Caco-2 (cell line): ENCODE results near the gene NCKAP5. TPM values are rescaled to one million over a fixed set of nuclear protein-coding genes. Genes with fewer than 3 reads are reported as not detected.

Experiments
- BruUV-seq: library from RNA; stranded (reverse); fragments of 400-500 nt; replicated peaks from 2 replicates; lab custom pipeline; 2021; lab: Mats Ljungman, UMichigan
- CTCF ChIA-PET: fragments of 300-600 bp; sonication (Branson Sonifier 250); formaldehyde crosslinking; loops from one replicate; lab custom pipeline; 2022; ENCODE audit warnings: antibody characterized with exemption; lab: Charles Lee
- POLR2A ChIA-PET: fragments of 300-600 bp; sonication (Branson Sonifier 250); formaldehyde crosslinking; loops from one replicate; lab custom pipeline; 2022; ENCODE audit warnings: antibody characterized with exemption; lab: Charles Lee
- DNase-seq, 2 experiments: peaks; one replicate each; pipeline versions ENCODE4 v3.0.0 to v3.0.0-alpha.2; 2020 to 2022
- H3K27me3 ChIP-seq: replicated peaks from 2 replicates; pipeline ENCODE4 v1.6.0; 2011; ENCODE audit warnings: low read length; ENCODE audit not compliant: control insufficient read depth, insufficient read depth
- H3K36me3 ChIP-seq: 2 replicates; pipeline ENCODE4 v1.5.1; 2011; ENCODE audit warnings: low read length; ENCODE audit not compliant: control insufficient read depth, insufficient read depth
- H3K4me1 ChIP-seq: fragments of 250-450 bp; sonication (Bioruptor Pico); 2 replicates; pipeline ENCODE4 v1.5.1; 2020; ENCODE audit warnings: mild to moderate bottlenecking
- H3K4me3 ChIP-seq: 2 replicates; pipeline ENCODE4 v1.5.1; 2011; ENCODE audit warnings: low read depth, mild to moderate bottlenecking, control low read depth, low read length
- H3K9me3 ChIP-seq: fragments of 250-450 bp; sonication (Bioruptor Pico); 2 replicates; pipeline ENCODE4 v1.5.1; 2020; ENCODE audit warnings: mild to moderate bottlenecking, moderate library complexity
- H3K27ac Mint-ChIP-seq: one replicate; pipeline ENCODE4 v1.8.0; 2022; ENCODE audit warnings: mixed read lengths; ENCODE audit not compliant: unreplicated experiment
- H3K27me3 Mint-ChIP-seq: one replicate; pipeline ENCODE4 v1.8.0; 2022; ENCODE audit warnings: mixed read lengths; ENCODE audit not compliant: insufficient read depth, unreplicated experiment
- H3K36me3 Mint-ChIP-seq: one replicate; pipeline ENCODE4 v1.8.0; 2022; ENCODE audit warnings: mild to moderate bottlenecking, mixed read lengths; ENCODE audit not compliant: insufficient read depth, unreplicated experiment
- H3K4me1 Mint-ChIP-seq: one replicate; pipeline ENCODE4 v1.8.0; 2022; ENCODE audit warnings: low read depth, mixed read lengths; ENCODE audit not compliant: unreplicated experiment
- H3K4me3 Mint-ChIP-seq: one replicate; pipeline ENCODE4 v1.8.0; 2022; ENCODE audit warnings: mild to moderate bottlenecking, moderate library complexity, mixed read lengths; ENCODE audit not compliant: unreplicated experiment
- H3K9me3 Mint-ChIP-seq: one replicate; pipeline ENCODE4 v1.8.0; 2022; ENCODE audit warnings: mixed read lengths; ENCODE audit not compliant: unreplicated experiment
- intact Hi-C: fragments of 100-400 bp; cut with micrococcal nuclease; formaldehyde crosslinking; loops from one replicate; pipeline ENCODE4 v1.10.0; 2022; ENCODE audit not compliant: unreplicated experiment
- total RNA-seq: library from RNA; stranded (reverse); gene quantifications from 2 replicates; pipeline ENCODE4 v1.2.3, GENCODE V29; 2022
- TF ChIP-seq, protein P1 (sequence below), 2 experiments: fragments of 200-600 bp in 1 of 2; IDR thresholded peaks; 1 replicate in 1 of 2; 2 replicates in 1 of 2; pipeline versions ENCODE4 v1.5.1 to v1.8.0; 2011 to 2022; ENCODE audit warnings: antibody characterized with exemption in 1 of 2, control low read depth in 1 of 2, inconsistent platforms in 1 of 2, low read depth in 1 of 2, low read length in 1 of 2, mild to moderate bottlenecking in 1 of 2, moderate library complexity in 1 of 2; ENCODE audit not compliant: insufficient read depth in 1 of 2, severe bottlenecking in 1 of 2, unreplicated experiment in 1 of 2

Gene NCKAP5
- total RNA-seq, 1 experiment from 2014 or later = 3.8 TPM

DNA sequence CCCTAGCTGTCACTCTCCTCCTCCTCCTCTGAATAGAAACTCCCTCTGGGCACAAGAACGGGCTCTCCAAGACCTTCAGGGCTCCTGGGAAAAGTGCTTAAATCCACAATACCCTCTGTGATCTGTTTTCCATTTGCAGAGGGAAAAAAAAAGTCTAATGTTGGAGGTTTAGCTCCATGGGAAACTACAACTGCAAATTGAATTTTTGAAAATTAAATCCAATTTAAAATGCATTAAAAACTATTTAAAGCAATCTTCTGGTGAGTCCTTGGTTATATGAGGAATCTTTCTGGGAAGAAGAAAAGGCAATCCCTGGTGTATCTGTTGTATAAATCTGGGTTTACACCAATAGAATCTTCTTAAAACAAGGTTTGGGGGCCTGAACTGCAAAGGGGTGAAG lies 64.3 kb downstream of the NCKAP5 start:
- no peak for DNase-seq
- TF ChIP-seq, protein P1, sequence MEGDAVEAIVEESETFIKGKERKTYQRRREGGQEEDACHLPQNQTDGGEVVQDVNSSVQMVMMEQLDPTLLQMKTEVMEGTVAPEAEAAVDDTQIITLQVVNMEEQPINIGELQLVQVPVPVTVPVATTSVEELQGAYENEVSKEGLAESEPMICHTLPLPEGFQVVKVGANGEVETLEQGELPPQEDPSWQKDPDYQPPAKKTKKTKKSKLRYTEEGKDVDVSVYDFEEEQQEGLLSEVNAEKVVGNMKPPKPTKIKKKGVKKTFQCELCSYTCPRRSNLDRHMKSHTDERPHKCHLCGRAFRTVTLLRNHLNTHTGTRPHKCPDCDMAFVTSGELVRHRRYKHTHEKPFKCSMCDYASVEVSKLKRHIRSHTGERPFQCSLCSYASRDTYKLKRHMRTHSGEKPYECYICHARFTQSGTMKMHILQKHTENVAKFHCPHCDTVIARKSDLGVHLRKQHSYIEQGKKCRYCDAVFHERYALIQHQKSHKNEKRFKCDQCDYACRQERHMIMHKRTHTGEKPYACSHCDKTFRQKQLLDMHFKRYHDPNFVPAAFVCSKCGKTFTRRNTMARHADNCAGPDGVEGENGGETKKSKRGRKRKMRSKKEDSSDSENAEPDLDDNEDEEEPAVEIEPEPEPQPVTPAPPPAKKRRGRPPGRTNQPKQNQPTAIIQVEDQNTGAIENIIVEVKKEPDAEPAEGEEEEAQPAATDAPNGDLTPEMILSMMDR (IDR thresholded peaks at IDR 0.05; ENCODE audit: insufficient read depth in 1 of 2, low read depth in 1 of 2, low read length in 1 of 2, severe bottlenecking in 1 of 2, unreplicated experiment in 1 of 2) = no peak
- H3K9me3 ChIP-seq = no peaks in the 10 kb centered on the region
- H3K27ac Mint-ChIP-seq = no peak overlapping the region
- no peak overlapping the region for H3K4me3 Mint-ChIP-seq
- no peaks in the 10 kb centered on the region for H3K9me3 Mint-ChIP-seq
- BruUV-seq = no TSS peak
- peaks cover 13% of the 10 kb centered on the region for H3K4me1 ChIP-seq
- no peak overlapping the region for H3K4me3 ChIP-seq
- intact Hi-C loops = no loop called here
- no peaks in the 10 kb centered on the region; the same call in 1 of the 2 replicates for H3K27me3 ChIP-seq
- CTCF ChIA-PET = no interaction called here
- peaks cover 8% of the 10 kb centered on the region for H3K4me1 Mint-ChIP-seq
- POLR2A ChIA-PET = no interaction called here
- H3K36me3 Mint-ChIP-seq = no peaks in the 10 kb centered on the region
- no peaks in the 10 kb centered on the region for H3K36me3 ChIP-seq
- no peaks in the 10 kb centered on the region for H3K27me3 Mint-ChIP-seq

DNA sequence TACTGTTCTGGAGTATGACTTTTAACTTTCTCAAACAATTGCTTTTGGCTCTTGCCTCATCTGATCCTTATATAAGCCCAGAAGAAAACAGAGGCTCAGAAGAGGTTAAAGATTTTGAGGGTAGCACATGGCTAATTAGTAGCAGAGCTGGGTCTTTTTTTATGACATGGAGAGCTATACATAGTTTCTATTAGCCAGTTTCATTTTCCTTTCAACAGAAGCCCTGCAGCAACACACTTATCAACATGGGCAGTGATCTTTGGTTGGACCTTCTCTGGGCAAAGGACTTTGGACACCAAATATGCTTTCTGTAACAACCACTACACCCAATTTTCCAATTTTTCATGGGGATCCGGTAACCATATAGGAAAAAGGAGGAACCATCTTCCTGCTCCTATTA lies 64.9 kb downstream of the NCKAP5 start:
- H3K9me3 Mint-ChIP-seq = no peaks in the 10 kb centered on the region
- peaks cover 10% of the 10 kb centered on the region for H3K4me1 Mint-ChIP-seq
- Histone ChIP-seq H3K9me3 (no peaks in the 10 kb centered on the region), H3K27me3 (no peaks in the 10 kb centered on the region; the same call in 1 of the 2 replicates), H3K36me3 (no peaks in the 10 kb centered on the region), H3K4me1 (peaks cover 13% of the 10 kb centered on the region), H3K4me3 (no peak overlapping the region)
- POLR2A ChIA-PET = no interaction called here
- TF ChIP-seq, protein P1 (IDR thresholded peaks at IDR 0.05; ENCODE audit: insufficient read depth in 1 of 2, low read depth in 1 of 2, low read length in 1 of 2, severe bottlenecking in 1 of 2, unreplicated experiment in 1 of 2) = no peak
- no peaks in the 10 kb centered on the region for H3K36me3 Mint-ChIP-seq
- CTCF ChIA-PET = no interaction called here
- intact Hi-C loops = no loop called here
- DNase-seq = no peak
- no peak overlapping the region for H3K4me3 Mint-ChIP-seq
- no peaks in the 10 kb centered on the region for H3K27me3 Mint-ChIP-seq
- no peak overlapping the region for H3K27ac Mint-ChIP-seq
- BruUV-seq = no TSS peak

DNA sequence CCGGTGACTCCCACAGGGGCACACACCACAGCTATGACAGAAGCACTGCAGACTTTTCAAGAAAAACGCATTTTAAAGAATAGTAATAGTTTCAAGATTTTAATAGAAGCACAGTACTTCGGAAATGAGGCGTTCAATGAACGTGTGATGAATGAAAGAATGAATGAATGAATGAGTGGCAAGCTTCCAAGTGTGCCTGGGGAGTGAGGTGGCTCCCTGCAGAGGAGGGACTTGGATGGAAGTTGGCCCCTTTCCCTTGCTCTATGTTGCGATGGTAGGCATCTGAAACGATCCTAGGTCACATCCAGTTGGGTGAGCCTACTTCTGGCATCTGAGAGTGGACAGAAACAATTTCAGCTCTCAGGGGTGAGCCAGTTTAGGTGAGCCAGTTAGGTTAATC lies 65.6 kb downstream of the NCKAP5 start:
- no peak overlapping the region for H3K4me3 ChIP-seq
- ChIA-PET POLR2A (no interaction called here), CTCF (no interaction called here)
- no peak for DNase-seq
- H3K4me1 ChIP-seq = peaks cover 13% of the 10 kb centered on the region
- no peaks in the 10 kb centered on the region for H3K36me3 ChIP-seq
- intact Hi-C loops = no loop called here
- no peak overlapping the region for H3K27ac Mint-ChIP-seq
- TF ChIP-seq, protein P1 (IDR thresholded peaks at IDR 0.05; ENCODE audit: insufficient read depth in 1 of 2, low read depth in 1 of 2, low read length in 1 of 2, severe bottlenecking in 1 of 2, unreplicated experiment in 1 of 2) = no peak
- H3K9me3 ChIP-seq = no peaks in the 10 kb centered on the region
- H3K4me3 Mint-ChIP-seq = no peak overlapping the region
- H3K9me3 Mint-ChIP-seq = no peaks in the 10 kb centered on the region
- peaks cover 15% of the 10 kb centered on the region for H3K4me1 Mint-ChIP-seq
- BruUV-seq = no TSS peak
- H3K27me3 Mint-ChIP-seq = no peaks in the 10 kb centered on the region
- H3K36me3 Mint-ChIP-seq = no peaks in the 10 kb centered on the region
- H3K27me3 ChIP-seq = no peaks in the 10 kb centered on the region; the same call in 1 of the 2 replicates
